Ramos (cell line): Measurements from ENCODE around the gene MISP.

ENCODE experiments used
- in situ Hi-C: fragments of 300-500 bp; cut with MboI; formaldehyde crosslinking; loops from one replicate; pipeline ENCODE4 v1.14.3; 2022; ENCODE audit warnings: low sequenced_read_pairs; ENCODE audit not compliant: unreplicated experiment

The MISP gene

DNA sequence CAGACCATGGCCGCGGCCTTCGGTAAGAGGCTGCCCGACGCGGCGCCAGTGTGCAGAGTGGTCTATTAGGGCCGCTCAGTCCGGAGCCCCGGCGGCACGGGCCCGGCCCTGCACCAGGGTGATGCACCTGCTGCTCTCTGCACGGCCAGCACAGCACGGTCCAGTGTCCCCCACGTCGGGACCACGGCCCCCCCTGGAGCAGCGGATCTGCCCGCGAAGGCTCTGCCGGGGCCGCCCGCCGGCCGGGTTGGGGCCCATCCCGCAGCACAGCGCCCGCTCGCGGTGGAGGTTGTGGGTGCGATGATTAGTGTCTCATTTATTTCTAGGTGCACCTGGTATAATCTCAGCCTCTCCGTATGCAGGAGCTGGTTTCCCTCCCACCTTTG lies 54.2 kb downstream of the MISP start:
- in situ Hi-C loops: no loop called here

DNA sequence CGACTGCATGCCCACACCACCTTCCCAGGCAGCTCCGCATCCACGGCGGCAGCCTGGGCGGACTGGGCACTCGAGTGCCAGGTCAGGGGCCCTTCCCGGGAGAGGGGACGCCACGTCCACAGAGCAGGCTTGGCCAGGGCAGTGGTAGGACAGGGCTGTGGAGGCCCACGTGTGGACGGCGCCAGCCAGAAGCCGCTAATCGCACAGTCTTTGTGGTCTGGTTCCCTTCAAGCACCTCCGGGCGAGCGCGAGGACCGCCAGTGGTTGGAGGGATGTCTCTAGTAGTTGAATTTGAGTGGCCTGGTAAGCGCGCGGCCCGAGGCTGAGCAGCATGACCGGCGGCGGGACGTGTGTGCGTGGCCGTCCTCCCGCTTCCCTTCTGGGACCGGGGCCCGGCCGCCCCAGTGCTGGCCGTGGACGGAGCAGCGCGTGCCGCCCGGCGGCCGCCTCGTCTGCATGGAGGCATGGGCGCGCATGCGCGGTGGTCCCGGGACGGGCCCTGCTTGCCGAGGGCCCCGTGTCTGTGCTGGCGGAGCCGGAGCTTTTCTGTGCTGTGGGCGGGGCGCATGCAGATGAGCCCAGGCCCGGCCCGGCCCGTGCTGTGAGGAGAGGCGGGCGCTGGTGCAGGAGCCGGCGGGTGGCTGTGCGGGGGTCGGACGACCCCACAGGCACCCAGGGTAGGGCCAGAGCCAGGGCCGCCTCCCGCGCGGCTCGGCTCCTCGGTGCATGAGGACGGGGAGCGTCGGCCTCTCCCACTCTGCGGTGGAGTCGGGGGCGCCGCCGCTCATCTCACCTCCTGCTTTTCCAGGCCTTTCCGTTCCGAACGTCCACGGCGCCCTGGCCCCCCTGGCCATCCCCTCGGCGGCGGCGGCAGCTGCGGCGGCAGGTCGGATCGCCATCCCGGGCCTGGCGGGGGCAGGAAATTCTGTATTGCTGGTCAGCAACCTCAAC lies 55.0 kb downstream of the MISP start:
- in situ Hi-C loops: no loop called here

DNA sequence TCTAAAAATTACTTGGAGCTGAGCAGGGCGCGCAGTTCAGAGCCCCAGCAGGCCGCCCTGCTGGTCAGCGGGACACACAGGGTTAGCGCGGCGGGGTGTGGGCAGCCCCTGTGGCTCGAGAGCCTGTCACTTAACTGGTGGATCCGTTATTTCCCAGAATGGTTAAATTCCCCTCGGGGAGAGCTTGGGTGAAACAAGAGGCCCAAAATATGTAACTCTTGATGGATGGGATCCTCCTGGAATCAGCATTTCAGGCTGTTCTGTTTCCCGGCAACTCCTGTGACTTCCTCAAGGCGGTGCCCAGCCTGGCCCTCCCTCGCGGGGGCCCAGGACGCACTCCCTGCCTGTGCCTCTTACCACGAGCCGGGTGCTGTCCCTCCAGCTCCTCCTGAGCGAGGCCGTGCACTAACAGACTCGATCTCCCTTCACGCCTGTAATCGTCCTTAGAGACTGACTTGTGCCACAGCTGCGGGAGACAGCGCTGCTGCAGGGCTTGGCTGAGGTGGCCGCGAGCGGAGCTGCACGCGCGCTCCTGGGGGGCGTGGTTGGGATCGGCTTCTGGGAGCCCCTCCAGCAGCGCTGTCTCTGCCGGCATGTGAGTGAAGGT lies 56.0 kb downstream of the MISP start:
- in situ Hi-C loops: no loop called here

GRCh38 chr19:807627-808422 lies 56.9 kb downstream of the MISP start:
- in situ Hi-C loops: no loop called here

DNA sequence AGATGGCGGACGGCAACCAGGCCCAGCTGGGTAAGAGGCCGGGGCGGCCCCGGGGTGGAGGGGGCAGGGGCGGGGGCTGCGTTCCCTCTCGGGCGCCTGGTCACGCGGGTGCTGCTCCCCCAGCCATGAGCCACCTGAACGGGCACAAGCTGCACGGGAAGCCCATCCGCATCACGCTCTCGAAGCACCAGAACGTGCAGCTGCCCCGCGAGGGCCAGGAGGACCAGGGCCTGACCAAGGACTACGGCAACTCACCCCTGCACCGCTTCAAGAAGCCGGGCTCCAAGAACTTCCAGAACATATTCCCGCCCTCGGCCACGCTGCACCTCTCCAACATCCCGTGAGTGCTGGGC lies 57.5 kb downstream of the MISP start:
- in situ Hi-C loops: no loop called here

GRCh38 chr19:810077-810855 lies 59.4 kb downstream of the MISP start:
- in situ Hi-C loops: no loop called here

DNA sequence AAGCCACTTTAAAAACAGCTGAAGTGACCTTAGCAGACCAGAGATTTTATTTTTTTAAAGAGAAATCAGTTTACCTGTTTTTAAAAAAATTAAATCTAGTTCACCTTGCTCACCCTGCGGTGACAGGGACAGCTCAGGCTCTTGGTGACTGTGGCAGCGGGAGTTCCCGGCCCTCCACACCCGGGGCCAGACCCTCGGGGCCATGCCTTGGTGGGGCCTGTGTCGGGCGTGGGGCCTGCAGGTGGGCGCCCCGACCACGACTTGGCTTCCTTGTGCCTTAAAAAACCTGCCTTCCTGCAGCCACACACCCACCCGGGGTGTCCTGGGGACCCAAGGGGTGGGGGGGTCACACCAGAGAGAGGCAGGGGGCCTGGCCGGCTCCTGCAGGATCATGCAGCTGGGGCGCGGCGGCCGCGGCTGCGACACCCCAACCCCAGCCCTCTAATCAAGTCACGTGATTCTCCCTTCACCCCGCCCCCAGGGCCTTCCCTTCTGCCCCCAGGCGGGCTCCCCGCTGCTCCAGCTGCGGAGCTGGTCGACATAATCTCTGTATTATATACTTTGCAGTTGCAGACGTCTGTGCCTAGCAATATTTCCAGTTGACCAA lies 60.1 kb downstream of the MISP start:
- in situ Hi-C loops: no loop called here

GRCh38 chr19:811506-812048 lies 60.7 kb downstream of the MISP start:
- in situ Hi-C loops: no loop called here

DNA sequence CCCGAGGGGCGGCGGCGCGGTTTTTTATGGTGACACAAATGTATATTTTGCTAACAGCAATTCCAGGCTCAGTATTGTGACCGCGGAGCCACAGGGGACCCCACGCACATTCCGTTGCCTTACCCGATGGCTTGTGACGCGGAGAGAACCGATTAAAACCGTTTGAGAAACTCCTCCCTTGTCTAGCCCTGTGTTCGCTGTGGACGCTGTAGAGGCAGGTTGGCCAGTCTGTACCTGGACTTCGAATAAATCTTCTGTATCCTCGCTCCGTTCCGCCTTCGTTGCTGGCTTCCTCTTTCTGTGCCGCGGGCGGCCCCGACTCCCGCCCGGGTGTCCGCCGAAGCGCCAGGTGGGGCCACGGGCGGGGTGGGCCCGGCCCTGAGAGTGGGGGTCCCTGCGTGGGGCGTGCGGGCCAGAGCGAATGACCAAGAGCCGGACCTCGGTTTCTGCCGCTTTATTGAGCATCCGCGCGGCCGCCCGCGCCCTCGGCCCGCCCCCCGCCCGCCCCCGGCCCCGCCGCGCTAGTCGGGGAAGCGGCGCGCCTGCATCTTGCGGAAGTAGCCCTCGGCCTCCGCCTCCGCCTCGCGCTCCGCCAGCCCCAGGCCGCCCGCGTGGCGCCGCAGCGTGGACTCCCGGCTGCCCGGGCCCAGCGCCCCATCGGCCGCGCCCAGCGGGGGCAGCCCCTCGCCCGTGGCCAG lies 61.3 kb downstream of the MISP start:
- in situ Hi-C loops: no loop called here

GRCh38 chr19:812747-813218 lies 61.9 kb downstream of the MISP start:
- in situ Hi-C loops: no loop called here

- in situ Hi-C loops: no loop called here
These were observed 62.6 kb downstream of the MISP start for GRCh38 chr19:813219-814151.
